Stimulated activated CD4-positive, alpha-beta T cell treated with anti-CD3 and anti-CD28 coated beads, Interleukin-12 subunit alpha, Interleukin-12 subunit beta, amount 100 ng/mL, for 4 hours (primary cell): ENCODE measurements around the gene THAP4.
A peak's percentile ranks its signal among the peaks of the same experiment; 100 is the strongest.

Source experiments
- DNase-seq: peaks from one replicate; pipeline ENCODE4 v3.0.0-alpha.2; 2020

THAP4 gene

GRCh38 chr2:241561832-241562231, 75.1 kb downstream of the THAP4 start:
- no peak for DNase-seq

GRCh38 chr2:241560883-241561474, 76.0 kb downstream of the THAP4 start:
- DNase-seq, result no peak

- DNase-seq, result no peak
Observed at GRCh38 chr2:241560162-241560882, 76.6 kb downstream of the THAP4 start.

- DNase-seq, result no peak
Observed at GRCh38 chr2:241559323-241560161, 77.4 kb downstream of the THAP4 start.

GRCh38 chr2:241558532-241559322, 78.2 kb downstream of the THAP4 start, which contains the start of gene BOK:
Gene BOK, plus strand, starts transcription at chr2:241558745. Its CDS starts 739 bp downstream, at chr2:241559484.
- DNase-seq, result peak; percentile 17

- DNase-seq, result no peak
Observed at GRCh38 chr2:241556746-241557145, 80.2 kb downstream of the THAP4 start.

- no peak for DNase-seq
Observed at GRCh38 chr2:241555711-241556110, 81.2 kb downstream of the THAP4 start.

GRCh38 chr2:241554610-241555322, 82.2 kb downstream of the THAP4 start:
- DNase-seq, result no peak

- DNase-seq, result no peak
Observed at GRCh38 chr2:241553981-241554380, 83.0 kb downstream of the THAP4 start.

GRCh38 chr2:241553512-241553830, 83.5 kb downstream of the THAP4 start:
- DNase-seq, result no peak

GRCh38 chr2:241551998-241552737, 84.8 kb downstream of the THAP4 start:
- no peak for DNase-seq

- DNase-seq, result no peak
Observed at GRCh38 chr2:241551599-241551997, 85.4 kb downstream of the THAP4 start.

- no peak for DNase-seq
Observed at GRCh38 chr2:241550616-241551580, 86.1 kb downstream of the THAP4 start.

- no peak for DNase-seq
Observed at GRCh38 chr2:241548451-241548835, 88.5 kb downstream of the THAP4 start.

- no peak for DNase-seq
Observed at GRCh38 chr2:241547781-241548450, 89.0 kb downstream of the THAP4 start.

GRCh38 chr2:241546771-241547498, 90.0 kb downstream of the THAP4 start:
- no peak for DNase-seq

GRCh38 chr2:241545523-241546473, 91.2 kb downstream of the THAP4 start:
- no peak for DNase-seq

GRCh38 chr2:241545106-241545505, 91.9 kb downstream of the THAP4 start:
- no peak for DNase-seq
